Tibial nerve (tissue), 4 donors: ENCODE data around the gene YBX2.

Source experiments
- CTCF ChIP-seq, 5 experiments: fragments of 200-600 bp in 3 of 5; fragments of 450-650 bp in 2 of 5; sonication (generic) in 3 of 5; IDR thresholded peaks; one replicate each; pipeline ENCODE4 v1.5.1; 2016 to 2019; ENCODE audit warnings: antibody characterized with exemption in 5 of 5, mild to moderate bottlenecking in 3 of 5, moderate library complexity in 2 of 5
- EP300 ChIP-seq, 2 donors: sonication (generic); formaldehyde crosslinking; IDR thresholded peaks; one replicate each; pipeline ENCODE4 v1.6.1; 2017; ENCODE audit warnings: antibody characterized with exemption in 2 of 2, mild to moderate bottlenecking in 1 of 2

GRCh38 chr17:7252176-7253043 is 42.0 kb downstream of the YBX2 start, which contains the start of gene ELP5:
- TF ChIP-seq CTCF (IDR thresholded peaks at IDR 0.05) (peak; percentile 23 to 53 (median 35)), EP300 (IDR thresholded peaks at IDR 0.05) (peak in 1 of 2 donors; percentile 91)
